ENCODE data around the gene DEK.

The DEK gene

GRCh38 chr6:18259675-18260447 lies 4.5 kb downstream of the DEK start:
- Histone ChIP-seq H3K36me3 (ENCODE audit: control insufficient read depth, low read length) (peaks cover 89% of the 10 kb centered on the region), H4K20me1 (ENCODE audit: control insufficient read depth, insufficient read depth, low read depth, low read length) (peaks cover 46% of the 10 kb centered on the region)

GRCh38 chr6:18254793-18255192 lies 9.5 kb downstream of the DEK start:
- no peak overlapping the region for H3K4me3 ChIP-seq (ENCODE audit: low read length)
- H3K36me3 ChIP-seq (ENCODE audit: control insufficient read depth, low read length), result peaks cover 96% of the 10 kb centered on the region
- peaks cover 8% of the 10 kb centered on the region for H3K4me1 ChIP-seq (ENCODE audit: control insufficient read depth, low read length)
- no peaks in the 10 kb centered on the region for H3K27me3 ChIP-seq (ENCODE audit: control insufficient read depth, low read length)
- H3F3A ChIP-seq (ENCODE audit: control insufficient read depth, insufficient read depth), result peaks cover 18% of the 10 kb centered on the region; the same call in 1 of the 2 replicates
- H3K4me2 ChIP-seq (ENCODE audit: low read length), result no peak overlapping the region
- peaks cover 99% of the 10 kb centered on the region for H3K79me2 ChIP-seq (ENCODE audit: control insufficient read depth, low read length)
- no peak overlapping the region for H3K27ac ChIP-seq (ENCODE audit: low read depth, low read length)
- H4K20me1 ChIP-seq (ENCODE audit: control insufficient read depth, insufficient read depth, low read depth, low read length), result peaks cover 22% of the 10 kb centered on the region
- no peaks in the 10 kb centered on the region for H3K9me3 ChIP-seq (ENCODE audit: control insufficient read depth, insufficient read depth, low read length)
- no peak for TF ChIP-seq EZH2phosphoT487 (IDR thresholded peaks at IDR 0.05; ENCODE audit: borderline replicate concordance, low read length)
- no peak for TF ChIP-seq CTCF (IDR thresholded peaks at IDR 0.05; ENCODE audit: low read depth, low read length, poor library complexity, severe bottlenecking)
- H3K9me2 ChIP-seq (replicated peaks; ENCODE audit: control insufficient read depth, low read length), result no peaks in the 10 kb centered on the region

More at GRCh38 chr6:18259675-18260447, 4.5 kb downstream of the DEK start:
- Histone ChIP-seq H3K27me3 (ENCODE audit: control insufficient read depth, low read length) (no peaks in the 10 kb centered on the region), H3F3A (ENCODE audit: control insufficient read depth, insufficient read depth) (peaks cover 18% of the 10 kb centered on the region; the same call in 1 of the 2 replicates), H3K4me2 (ENCODE audit: low read length) (peak overlapping the region; percentile 79), H3K9me2 (replicated peaks; ENCODE audit: control insufficient read depth, low read length) (no peaks in the 10 kb centered on the region), H3K9me3 (ENCODE audit: control insufficient read depth, insufficient read depth, low read length) (no peaks in the 10 kb centered on the region), H3K4me3 (ENCODE audit: low read length) (peak overlapping the region; percentile 74), H3K27ac (ENCODE audit: low read depth, low read length) (no peak overlapping the region), H3K4me1 (ENCODE audit: control insufficient read depth, low read length) (peaks cover 38% of the 10 kb centered on the region), H3K79me2 (ENCODE audit: control insufficient read depth, low read length) (peaks cover 98% of the 10 kb centered on the region)
- TF ChIP-seq EZH2phosphoT487 (IDR thresholded peaks at IDR 0.05; ENCODE audit: borderline replicate concordance, low read length) (no peak), CTCF (IDR thresholded peaks at IDR 0.05; ENCODE audit: low read depth, low read length, poor library complexity, severe bottlenecking) (no peak)

- TF ChIP-seq EZH2phosphoT487 (IDR thresholded peaks at IDR 0.05; ENCODE audit: borderline replicate concordance, low read length) (no peak), CTCF (IDR thresholded peaks at IDR 0.05; ENCODE audit: low read depth, low read length, poor library complexity, severe bottlenecking) (no peak)
- Histone ChIP-seq H3K79me2 (ENCODE audit: control insufficient read depth, low read length) (peaks cover 99% of the 10 kb centered on the region), H3K4me1 (ENCODE audit: control insufficient read depth, low read length) (0 out of 2 replicates have a peak, but pooled peaks cover under 1% of the 10 kb centered on the region), H3K27me3 (ENCODE audit: control insufficient read depth, low read length) (no peaks in the 10 kb centered on the region), H3K9me3 (ENCODE audit: control insufficient read depth, insufficient read depth, low read length) (no peaks in the 10 kb centered on the region), H3F3A (ENCODE audit: control insufficient read depth, insufficient read depth) (peaks cover 16% of the 10 kb centered on the region; the same call in 1 of the 2 replicates), H3K4me3 (ENCODE audit: low read length) (no peak overlapping the region), H3K9me2 (replicated peaks; ENCODE audit: control insufficient read depth, low read length) (no peaks in the 10 kb centered on the region), H3K36me3 (ENCODE audit: control insufficient read depth, low read length) (peaks cover 98% of the 10 kb centered on the region), H4K20me1 (ENCODE audit: control insufficient read depth, insufficient read depth, low read depth, low read length) (peaks cover 16% of the 10 kb centered on the region; the same call in 1 of the 2 replicates), H3K4me2 (ENCODE audit: low read length) (no peak overlapping the region), H3K27ac (ENCODE audit: low read depth, low read length) (no peak overlapping the region)
These were observed 10.7 kb downstream of the DEK start for GRCh38 chr6:18253635-18254034.

Data from DOHH2 (cell line).